CD14-positive monocyte (primary cell): Measurements from ENCODE around the gene RAB1B. TPM values are rescaled to one million over a fixed set of nuclear protein-coding genes. Genes with fewer than 3 reads are reported as not detected.

Experiments
- DNase-seq, 3 donors: peaks; one replicate each; pipeline ENCODE4 v3.0.0-alpha.2; 2011 to 2022
- H2AFZ ChIP-seq: 2 replicates; pipeline ENCODE4 v1.6.0; 2012; ENCODE audit warnings: mild to moderate bottlenecking, low read depth, low read length, inconsistent platforms; ENCODE audit not compliant: insufficient read depth, poor library complexity, severe bottlenecking
- H3K27ac ChIP-seq, 2 donors: 1 replicate in 1 of 2; 2 replicates in 1 of 2; pipeline ENCODE4 v1.5.1; 2012 to 2013; ENCODE audit warnings: low read length in 2 of 2, control low read depth in 1 of 2, inconsistent platforms in 1 of 2, low read depth in 1 of 2, mild to moderate bottlenecking in 1 of 2
- H3K27me3 ChIP-seq, 2 donors: one replicate each; pipeline versions ENCODE4 v1.6.0 to v1.6.1; 2011 to 2013; ENCODE audit warnings: low read length in 2 of 2; ENCODE audit not compliant: control insufficient read depth in 2 of 2, insufficient read depth in 2 of 2
- H3K36me3 ChIP-seq, 2 donors: replicated peaks in 1 of 2; 1 replicate in 1 of 2; 2 replicates in 1 of 2; pipeline versions ENCODE4 v1.5.1 to v1.6.1; 2012 to 2013; ENCODE audit warnings: low read length in 2 of 2, control low read depth in 1 of 2, inconsistent platforms in 1 of 2, mild to moderate bottlenecking in 1 of 2; ENCODE audit not compliant: insufficient read depth in 2 of 2, control insufficient read depth in 1 of 2
- H3K4me1 ChIP-seq, 2 donors: 1 replicate in 1 of 2; 2 replicates in 1 of 2; pipeline versions ENCODE4 v1.5.1 to v1.6.1; 2012 to 2013; ENCODE audit warnings: low read length in 2 of 2, control low read depth in 1 of 2, inconsistent platforms in 1 of 2, mild to moderate bottlenecking in 1 of 2, moderate library complexity in 1 of 2; ENCODE audit not compliant: insufficient read depth in 2 of 2, control insufficient read depth in 1 of 2
- H3K4me2 ChIP-seq: replicated peaks from 2 replicates; pipeline ENCODE3; 2012; ENCODE audit warnings: low read length, moderate library complexity, mild to moderate bottlenecking; ENCODE audit not compliant: poor library complexity, severe bottlenecking; ENCODE audit errors: extremely low read depth
- H3K4me3 ChIP-seq, 3 experiments: fragments of 200-600 bp in 1 of 3; sonication (generic) in 1 of 3; replicated peaks in 1 of 3; 1 replicate in 2 of 3; 2 replicates in 1 of 3; pipeline ENCODE4 v1.5.1; 2011 to 2013; ENCODE audit warnings: low read length in 3 of 3, mild to moderate bottlenecking in 3 of 3, control low read depth in 2 of 3, low read depth in 2 of 3, inconsistent platforms in 1 of 3, moderate library complexity in 1 of 3
- H3K79me2 ChIP-seq: 2 replicates; pipeline ENCODE4 v1.6.0; 2012; ENCODE audit warnings: mild to moderate bottlenecking, control low read depth, inconsistent platforms, low read length, moderate library complexity; ENCODE audit not compliant: insufficient read depth
- H3K9ac ChIP-seq: 2 replicates; pipeline ENCODE4 v1.6.0; 2017; ENCODE audit warnings: low read length, mild to moderate bottlenecking; ENCODE audit not compliant: insufficient read depth, poor library complexity, severe bottlenecking
- H3K9me3 ChIP-seq, 2 donors: replicated peaks in 1 of 2; 1 replicate in 1 of 2; 2 replicates in 1 of 2; pipeline versions ENCODE4 v1.5.1 to v1.6.1; 2012 to 2013; ENCODE audit warnings: low read length in 2 of 2, control low read depth in 1 of 2; ENCODE audit not compliant: control insufficient read depth in 1 of 2, insufficient read depth in 1 of 2
- H4K20me1 ChIP-seq: 2 replicates; pipeline ENCODE4 v1.6.0; 2012; ENCODE audit warnings: mild to moderate bottlenecking, low read length, control low read depth, moderate library complexity; ENCODE audit not compliant: insufficient read depth
- H3K27ac Mint-ChIP-seq, 7 donors: one replicate each; pipeline ENCODE4 v1.8.0; 2020; ENCODE audit warnings: mild to moderate bottlenecking in 7 of 7, mixed read lengths in 7 of 7, moderate library complexity in 6 of 7, inconsistent platforms in 2 of 7
- H3K27me3 Mint-ChIP-seq, 3 donors: one replicate each; pipeline ENCODE4 v1.8.0; 2021 to 2022; ENCODE audit warnings: low read depth in 3 of 3, mild to moderate bottlenecking in 3 of 3, mixed read lengths in 3 of 3, moderate library complexity in 3 of 3, inconsistent platforms in 1 of 3
- H3K36me3 Mint-ChIP-seq, 2 donors: one replicate each; pipeline ENCODE4 v1.8.0; 2020; ENCODE audit warnings: mixed read lengths in 2 of 2, inconsistent platforms in 1 of 2, mild to moderate bottlenecking in 1 of 2
- H3K4me1 Mint-ChIP-seq: one replicate; pipeline ENCODE4 v1.8.0; 2020; ENCODE audit warnings: mild to moderate bottlenecking, mixed read lengths
- H3K4me3 Mint-ChIP-seq, 2 donors: one replicate each; pipeline ENCODE4 v1.8.0; 2020; ENCODE audit warnings: mild to moderate bottlenecking in 2 of 2, mixed read lengths in 2 of 2, moderate library complexity in 1 of 2
- H3K9me3 Mint-ChIP-seq, 7 donors: one replicate each; pipeline ENCODE4 v1.8.0; 2020 to 2022; ENCODE audit warnings: mixed read lengths in 7 of 7, mild to moderate bottlenecking in 6 of 7, moderate library complexity in 6 of 7, inconsistent platforms in 2 of 7
- WGBS: methylation state at CpG from one replicate; pipeline ENCODE4 v1.1.5; 2013; ENCODE audit warnings: missing lambda C conversion rate; ENCODE audit not compliant: insufficient coverage; 5-methylcytosine and 5-hydroxymethylcytosine counted together
- intact Hi-C, 2 donors: fragments of 100-400 bp; cut with micrococcal nuclease; formaldehyde crosslinking; loops; one replicate each; pipeline versions ENCODE4 v1.15.0 to v1.15.1; 2023
- polyA plus RNA-seq, 3 donors: library from polyadenylated mRNA; depleted of rRNA in 1 of 3; unstranded in 2 of 3; stranded (reverse) in 1 of 3; fragments of 300-500 nt in 2 of 3; fragments of >200 nt in 1 of 3; fragmentation: Illumina TruSeq in 2 of 3; gene quantifications; 1 replicate in 2 of 3; 2 replicates in 1 of 3; pipeline ENCODE4 v1.2.3, GENCODE V29; 2012 to 2021
- TF ChIP-seq, protein P1 (sequence below): fragments of 200-600 bp; IDR thresholded peaks from one replicate; pipeline ENCODE4 v1.8.0; 2022; ENCODE audit warnings: antibody characterized with exemption, mild to moderate bottlenecking

The RAB1B gene
- polyA plus RNA-seq, 3 donors: 17.9 to 90.5 (median 18.8) TPM

DNA sequence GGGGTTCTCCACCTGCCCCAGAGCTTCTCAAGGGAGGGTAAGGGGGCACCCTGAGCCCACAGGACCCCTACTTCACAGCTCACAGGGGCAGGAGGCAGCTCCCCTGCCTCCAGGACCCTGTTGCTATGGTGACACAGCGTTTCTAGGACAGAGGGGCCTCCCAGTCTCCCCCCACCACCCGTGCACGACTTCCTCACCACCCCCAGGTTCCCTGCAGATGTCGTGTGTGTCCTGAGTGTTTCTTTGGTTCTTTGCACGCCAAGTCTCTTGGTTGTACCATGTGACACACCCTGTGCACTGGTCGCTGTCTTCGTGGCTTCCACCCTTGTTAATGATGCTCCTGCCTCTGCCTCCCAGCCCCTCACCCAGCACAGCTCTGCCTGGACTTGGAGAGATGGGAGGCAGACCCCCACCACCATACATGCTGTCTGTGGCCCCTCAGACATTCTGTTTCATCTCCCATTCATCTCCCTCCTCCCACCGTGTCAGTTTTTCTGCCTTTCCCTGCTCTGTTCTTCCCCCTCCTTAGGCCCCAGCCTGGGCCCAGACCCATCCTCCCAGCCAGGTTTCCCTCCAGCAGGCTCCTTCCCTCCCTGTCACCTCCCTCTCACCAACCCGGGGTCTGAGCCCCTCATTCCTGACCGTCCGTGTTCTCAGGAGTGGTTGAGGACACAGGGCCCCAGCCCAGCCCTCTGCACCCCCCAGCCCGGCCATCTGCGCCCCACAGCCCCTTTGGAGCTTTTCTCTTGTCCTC is 24.5 kb upstream of the RAB1B start:
- Histone ChIP-seq H3K4me3 (no peak overlapping the region), H3K27me3 (no peaks in the 10 kb centered on the region), H3K9me3 (no peaks in the 10 kb centered on the region), H3K36me3 (peaks cover 47 to 73% of the 10 kb centered on the region in 2 donors), H4K20me1 (no peaks in the 10 kb centered on the region), H3K9ac (no peak overlapping the region), H3K4me2 (no peak overlapping the region), H2AFZ (no peak overlapping the region), H3K27ac (no peak overlapping the region), H3K79me2 (no peaks in the 10 kb centered on the region), H3K4me1 (no peaks in the 10 kb centered on the region)
- TF ChIP-seq, protein P1, sequence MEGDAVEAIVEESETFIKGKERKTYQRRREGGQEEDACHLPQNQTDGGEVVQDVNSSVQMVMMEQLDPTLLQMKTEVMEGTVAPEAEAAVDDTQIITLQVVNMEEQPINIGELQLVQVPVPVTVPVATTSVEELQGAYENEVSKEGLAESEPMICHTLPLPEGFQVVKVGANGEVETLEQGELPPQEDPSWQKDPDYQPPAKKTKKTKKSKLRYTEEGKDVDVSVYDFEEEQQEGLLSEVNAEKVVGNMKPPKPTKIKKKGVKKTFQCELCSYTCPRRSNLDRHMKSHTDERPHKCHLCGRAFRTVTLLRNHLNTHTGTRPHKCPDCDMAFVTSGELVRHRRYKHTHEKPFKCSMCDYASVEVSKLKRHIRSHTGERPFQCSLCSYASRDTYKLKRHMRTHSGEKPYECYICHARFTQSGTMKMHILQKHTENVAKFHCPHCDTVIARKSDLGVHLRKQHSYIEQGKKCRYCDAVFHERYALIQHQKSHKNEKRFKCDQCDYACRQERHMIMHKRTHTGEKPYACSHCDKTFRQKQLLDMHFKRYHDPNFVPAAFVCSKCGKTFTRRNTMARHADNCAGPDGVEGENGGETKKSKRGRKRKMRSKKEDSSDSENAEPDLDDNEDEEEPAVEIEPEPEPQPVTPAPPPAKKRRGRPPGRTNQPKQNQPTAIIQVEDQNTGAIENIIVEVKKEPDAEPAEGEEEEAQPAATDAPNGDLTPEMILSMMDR: no peak
- no peaks in the 10 kb centered on the region for H3K4me1 Mint-ChIP-seq
- DNase-seq: no peak
- H3K9me3 Mint-ChIP-seq: no peaks in the 10 kb centered on the region
- no peak overlapping the region for H3K4me3 Mint-ChIP-seq
- intact Hi-C loops: no loop called here
- peaks cover 0 to 3% (median 1%) of the 10 kb centered on the region in 3 donors for H3K27me3 Mint-ChIP-seq
- 89% methylated on average over 12 of the region's 13 CpGs for WGBS
- H3K36me3 Mint-ChIP-seq: peaks cover 72 to 73% of the 10 kb centered on the region in 2 donors
- H3K27ac Mint-ChIP-seq: no peak overlapping the region

DNA sequence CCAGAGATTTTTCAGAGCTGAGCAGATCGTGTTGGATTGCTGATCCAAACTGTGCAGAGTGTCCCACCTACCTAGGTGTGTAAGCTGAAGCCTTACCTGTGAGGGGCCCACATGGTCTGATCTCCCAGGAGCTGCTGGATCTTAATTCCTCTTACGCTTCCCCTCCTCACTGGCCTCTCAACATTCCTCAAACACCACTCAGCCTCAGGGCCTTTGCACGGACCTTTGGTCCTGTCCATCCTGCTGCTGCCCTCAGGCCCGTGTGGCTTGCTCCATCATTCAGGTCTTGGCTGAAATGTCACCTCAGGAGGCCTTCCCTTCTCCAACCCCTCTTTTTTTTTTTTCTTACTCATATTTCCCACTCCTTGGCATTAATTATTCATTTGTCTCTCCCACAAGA is 21.1 kb upstream of the RAB1B start:
- peaks cover 53 to 56% of the 10 kb centered on the region in 2 donors for H3K36me3 Mint-ChIP-seq
- H3K9ac ChIP-seq: no peak overlapping the region
- H3K9me3 ChIP-seq: no peaks in the 10 kb centered on the region
- intact Hi-C loops: no loop called here
- no peak overlapping the region for H3K27ac Mint-ChIP-seq
- no peaks in the 10 kb centered on the region for H3K4me1 Mint-ChIP-seq
- H3K4me2 ChIP-seq: no peak overlapping the region
- H4K20me1 ChIP-seq: no peaks in the 10 kb centered on the region
- DNase-seq: no peak
- TF ChIP-seq, protein P1: no peak
- no peak overlapping the region for H3K27ac ChIP-seq
- no peaks in the 10 kb centered on the region for H3K9me3 Mint-ChIP-seq
- peaks cover 0 to 3% (median 1%) of the 10 kb centered on the region in 3 donors for H3K27me3 Mint-ChIP-seq
- 100% methylated on average over 3 of the region's 4 CpGs for whole genome bisulfite sequencing
- H3K4me3 Mint-ChIP-seq: no peak overlapping the region
- peaks cover 22 to 44% of the 10 kb centered on the region in 2 donors for H3K36me3 ChIP-seq
- no peaks in the 10 kb centered on the region for H3K27me3 ChIP-seq
- H3K79me2 ChIP-seq: no peaks in the 10 kb centered on the region
- no peak overlapping the region for H3K4me3 ChIP-seq
- H2AFZ ChIP-seq: no peak overlapping the region
- no peaks in the 10 kb centered on the region for H3K4me1 ChIP-seq
